Activated naive CD4-positive, alpha-beta T cell treated with anti-CD3 and anti-CD28 coated beads, Interleukin-2, amount 50 U/mL, for 16 hours (primary cell): ENCODE measurements around the gene TMEM132D.

ENCODE experiments used
- DNase-seq: peaks from one replicate; pipeline ENCODE4 v3.0.0-alpha.2; 2020

The TMEM132D gene

DNA sequence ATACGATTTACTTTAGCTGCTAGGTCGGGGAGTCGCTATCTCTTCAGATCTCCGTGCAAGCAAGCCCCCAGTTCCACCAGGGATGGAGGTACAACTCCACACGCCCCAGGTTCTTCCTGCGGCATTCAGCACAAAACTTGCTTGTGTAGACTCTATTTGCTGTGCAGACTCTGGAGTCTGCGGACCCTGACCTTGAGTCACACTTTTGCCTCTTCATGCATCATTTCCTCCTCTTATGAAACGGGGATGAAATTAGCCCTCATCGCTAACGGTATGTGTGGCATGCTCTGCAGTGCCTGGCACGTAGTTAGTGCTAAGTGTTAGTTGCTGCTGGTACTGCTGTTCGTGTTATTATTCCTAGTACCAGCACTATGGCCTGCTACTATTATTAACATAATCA lies 84.4 kb downstream of the TMEM132D start:
- no peak for DNase-seq

DNA sequence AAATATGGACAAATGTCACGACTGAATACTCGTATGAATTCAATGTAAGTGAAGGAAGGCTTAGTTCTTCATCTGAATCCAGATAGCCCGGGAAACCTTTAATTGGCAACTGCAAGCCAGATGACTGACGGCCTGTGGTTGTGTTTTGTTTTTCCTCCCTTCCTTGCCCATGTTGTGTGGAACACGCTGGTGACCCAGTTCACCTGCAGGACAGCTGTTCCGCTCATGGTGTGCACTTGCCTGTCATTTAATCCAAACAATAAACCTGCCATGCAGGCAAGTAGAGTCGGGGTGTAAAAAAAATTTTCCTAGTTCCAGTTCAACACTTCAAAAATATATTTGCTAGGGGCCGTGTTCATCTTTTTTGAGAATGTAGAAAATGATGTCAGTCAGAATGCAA lies 88.0 kb downstream of the TMEM132D start:
- no peak for DNase-seq

DNA sequence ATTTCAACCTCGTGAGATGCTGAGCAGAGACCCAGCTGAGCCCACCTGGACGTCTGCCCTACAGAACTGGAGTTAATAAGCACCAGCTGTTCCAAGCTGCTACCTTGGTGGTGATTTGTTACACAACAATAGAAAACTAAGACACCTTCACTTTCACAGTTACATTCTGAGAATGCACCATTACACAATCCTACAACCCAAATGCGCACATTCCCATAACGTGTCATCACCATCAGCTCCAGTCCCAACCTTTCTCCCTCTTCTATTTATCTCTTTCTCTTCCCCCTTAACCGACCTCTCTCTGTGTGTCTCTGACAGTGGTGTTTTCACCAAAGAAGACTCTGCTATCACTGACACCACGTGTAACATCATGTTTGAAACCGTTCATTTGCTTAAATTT lies 91.9 kb downstream of the TMEM132D start:
- DNase-seq = no peak

GRCh38 chr12:129807136-129807535 lies 96.7 kb downstream of the TMEM132D start:
- DNase-seq = no peak

DNA sequence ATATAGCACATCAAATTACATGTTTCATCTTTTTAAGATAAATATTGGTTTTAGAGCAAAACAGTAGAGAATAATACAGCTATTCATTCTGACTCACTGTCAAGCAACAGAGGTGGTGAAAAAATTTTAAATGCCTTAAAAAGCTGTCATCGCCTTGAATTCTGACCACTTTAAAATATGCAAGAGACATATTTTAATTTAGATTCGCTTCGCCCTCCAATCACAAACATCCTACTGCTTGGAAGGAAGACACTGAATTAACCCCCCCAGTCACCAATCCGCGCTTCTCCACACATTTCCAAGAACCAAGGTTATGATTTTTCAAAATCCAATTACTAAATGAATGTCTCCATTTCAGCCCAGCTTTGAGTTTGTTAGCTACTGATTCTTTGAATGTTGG lies 112.4 kb downstream of the TMEM132D start:
- no peak for DNase-seq

- DNase-seq = no peak
Measured at GRCh38 chr12:129790930-129791329, 112.9 kb downstream of the TMEM132D start.

DNA sequence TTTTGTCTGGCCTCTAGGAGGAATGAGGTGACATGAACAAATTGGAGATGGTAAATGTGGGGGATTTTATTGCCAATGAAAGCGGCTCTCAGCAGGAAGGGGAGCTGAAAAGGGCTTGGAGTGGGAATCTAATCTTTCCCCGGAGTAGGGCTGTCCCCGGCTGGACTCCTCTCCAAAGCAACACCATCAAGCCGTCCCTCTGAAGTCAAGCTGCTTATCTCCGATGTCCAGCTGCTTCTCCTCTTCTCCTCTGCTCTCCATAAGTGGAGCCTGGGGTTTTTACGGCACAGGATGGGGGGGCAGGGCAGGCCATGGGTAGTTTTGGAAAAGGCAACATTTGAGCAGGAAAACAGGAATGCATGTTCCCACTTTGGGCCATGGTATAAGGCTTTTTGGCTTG lies 113.5 kb downstream of the TMEM132D start:
- DNase-seq = no peak

DNA sequence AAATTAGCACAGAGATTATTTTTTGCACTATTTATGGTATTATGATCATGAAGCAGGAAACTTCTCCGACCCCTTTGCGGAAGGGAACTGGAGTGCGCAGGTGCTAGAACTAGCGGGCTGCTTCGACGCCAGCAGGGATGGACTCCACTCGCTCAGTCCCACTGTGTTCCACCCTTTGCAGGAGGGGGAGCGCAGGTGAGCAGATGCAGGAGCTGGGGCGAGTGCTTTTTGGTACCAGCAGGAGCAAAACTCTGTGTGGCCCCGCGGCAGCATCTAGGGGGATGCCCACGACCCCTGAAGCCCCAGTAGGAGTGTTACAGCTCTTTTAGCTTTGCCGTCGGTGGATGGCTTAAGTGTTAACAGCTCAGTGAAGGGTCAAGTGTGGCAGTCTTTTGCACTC lies 113.9 kb downstream of the TMEM132D start:
- no peak for DNase-seq

GRCh38 chr12:129788506-129789084 lies 115.2 kb downstream of the TMEM132D start:
- no peak for DNase-seq

DNA sequence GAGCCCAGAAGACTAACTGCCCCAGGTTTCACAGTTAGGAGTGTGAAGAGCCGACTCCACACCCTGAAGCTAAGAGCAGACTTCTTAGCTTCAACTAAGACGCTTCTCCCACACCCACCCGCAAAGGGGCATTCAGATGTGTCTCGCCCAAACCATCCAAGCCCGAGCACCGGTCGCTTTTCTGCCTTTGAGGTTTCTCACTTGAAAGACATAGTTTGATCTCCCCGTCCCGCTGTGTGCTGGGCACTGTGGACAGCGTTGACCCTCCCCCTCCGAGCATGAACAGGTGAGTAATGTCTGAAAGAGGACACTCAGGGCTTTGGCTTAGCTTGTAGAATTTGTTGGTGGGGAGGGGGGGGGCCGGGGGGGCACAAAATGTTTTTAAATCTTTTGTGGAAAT lies 123.8 kb downstream of the TMEM132D start:
- DNase-seq = no peak

- no peak for DNase-seq
Measured at GRCh38 chr12:129779033-129779432, 124.8 kb downstream of the TMEM132D start.

DNA sequence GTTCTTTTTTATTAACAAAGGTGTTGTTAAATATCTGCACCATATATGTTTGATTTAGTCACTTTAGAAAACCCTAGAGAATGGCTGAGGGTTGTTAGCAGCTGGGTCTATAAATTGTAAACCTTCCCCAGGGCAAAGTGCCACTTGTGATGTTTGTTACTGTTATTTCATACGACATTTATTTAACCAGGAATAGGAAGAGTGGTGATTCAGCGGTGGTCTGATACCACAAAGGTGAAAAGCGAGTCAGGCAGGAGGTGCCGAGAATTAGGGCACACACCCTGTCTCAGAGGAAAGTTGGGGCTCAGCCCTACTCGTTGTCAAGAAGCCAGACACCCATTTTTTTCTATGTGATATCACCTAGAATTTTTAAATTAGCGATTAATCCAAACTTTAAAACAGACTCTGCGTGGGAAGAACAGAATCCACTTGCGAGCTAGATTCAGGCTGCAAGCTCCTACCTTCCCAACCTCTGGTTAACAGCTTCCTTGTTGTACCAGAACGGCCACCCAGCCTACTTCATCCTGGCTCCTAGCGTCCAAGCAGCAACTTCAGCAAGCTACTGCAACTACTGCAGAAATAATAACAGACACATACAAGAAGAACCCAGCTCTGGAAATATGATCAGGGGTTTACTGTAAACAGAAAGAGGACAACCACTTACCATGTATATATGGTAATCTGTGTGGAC lies 126.7 kb downstream of the TMEM132D start:
- DNase-seq = no peak

- no peak for DNase-seq
Measured at GRCh38 chr12:129772501-129773493, 131.0 kb downstream of the TMEM132D start.

- no peak for DNase-seq
Measured at GRCh38 chr12:129771238-129771637, 132.6 kb downstream of the TMEM132D start.

- no peak for DNase-seq
Measured at GRCh38 chr12:129765719-129766118, 138.1 kb downstream of the TMEM132D start.

GRCh38 chr12:129762436-129762835 lies 141.4 kb downstream of the TMEM132D start:
- no peak for DNase-seq

- no peak for DNase-seq
Measured at GRCh38 chr12:129753586-129753985, 150.2 kb downstream of the TMEM132D start.

- no peak for DNase-seq
Measured at GRCh38 chr12:129750421-129750820, 153.4 kb downstream of the TMEM132D start.

- DNase-seq = no peak
Measured at GRCh38 chr12:129746318-129746717, 157.5 kb downstream of the TMEM132D start.

GRCh38 chr12:129729170-129729569 lies 174.7 kb downstream of the TMEM132D start:
- DNase-seq = no peak

- no peak for DNase-seq
Measured at GRCh38 chr12:129727100-129727499, 176.7 kb downstream of the TMEM132D start.

- no peak for DNase-seq
Measured at GRCh38 chr12:129723260-129723659, 180.6 kb downstream of the TMEM132D start.

DNA sequence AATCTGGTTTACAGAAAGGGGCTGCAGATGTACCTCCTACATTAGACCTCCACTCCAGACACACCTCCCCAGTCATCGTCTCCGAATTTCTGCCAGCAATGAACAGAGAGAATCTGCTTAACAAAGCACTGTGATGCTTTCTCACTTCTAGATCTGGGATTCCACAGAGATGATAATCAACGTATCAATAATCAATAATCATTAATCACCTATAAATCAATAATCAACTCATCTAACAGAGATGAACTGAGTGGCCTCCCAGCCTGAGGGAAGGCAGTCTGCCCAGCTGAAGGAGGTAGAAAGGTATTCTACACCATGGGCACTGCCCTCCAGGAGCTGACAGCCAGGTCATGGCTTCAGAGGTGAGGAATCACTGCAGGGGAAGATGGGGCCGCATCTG lies 183.2 kb downstream of the TMEM132D start:
- no peak for DNase-seq

DNA sequence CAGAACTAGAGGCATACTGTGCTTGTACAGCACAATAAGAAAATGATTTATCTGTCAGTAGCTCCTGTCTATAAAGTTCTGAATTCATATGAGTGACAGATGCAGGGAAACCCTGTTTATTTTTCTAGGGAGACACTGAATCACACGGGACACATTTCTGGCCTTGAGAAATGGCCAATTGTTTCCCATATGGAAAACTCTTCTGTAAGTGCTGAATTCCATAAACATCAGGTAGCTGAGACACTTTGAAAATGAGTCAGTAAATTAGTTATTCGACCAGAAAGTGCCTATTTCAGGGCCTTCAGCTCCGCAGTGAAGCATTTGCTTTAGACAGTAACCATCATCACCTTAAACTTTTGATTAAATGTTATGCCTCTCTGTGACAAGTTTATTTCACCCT lies 184.4 kb downstream of the TMEM132D start:
- no peak for DNase-seq
